GM21367 (cell line): ENCODE measurements around the gene ANO5.

ENCODE experiments used
- ATAC-seq: cut with Tn5 transposase; IDR thresholded peaks from one replicate; pipeline ENCODE4 v1.9.1; 2021; ENCODE audit not compliant: unreplicated experiment

ANO5 gene, protein sequence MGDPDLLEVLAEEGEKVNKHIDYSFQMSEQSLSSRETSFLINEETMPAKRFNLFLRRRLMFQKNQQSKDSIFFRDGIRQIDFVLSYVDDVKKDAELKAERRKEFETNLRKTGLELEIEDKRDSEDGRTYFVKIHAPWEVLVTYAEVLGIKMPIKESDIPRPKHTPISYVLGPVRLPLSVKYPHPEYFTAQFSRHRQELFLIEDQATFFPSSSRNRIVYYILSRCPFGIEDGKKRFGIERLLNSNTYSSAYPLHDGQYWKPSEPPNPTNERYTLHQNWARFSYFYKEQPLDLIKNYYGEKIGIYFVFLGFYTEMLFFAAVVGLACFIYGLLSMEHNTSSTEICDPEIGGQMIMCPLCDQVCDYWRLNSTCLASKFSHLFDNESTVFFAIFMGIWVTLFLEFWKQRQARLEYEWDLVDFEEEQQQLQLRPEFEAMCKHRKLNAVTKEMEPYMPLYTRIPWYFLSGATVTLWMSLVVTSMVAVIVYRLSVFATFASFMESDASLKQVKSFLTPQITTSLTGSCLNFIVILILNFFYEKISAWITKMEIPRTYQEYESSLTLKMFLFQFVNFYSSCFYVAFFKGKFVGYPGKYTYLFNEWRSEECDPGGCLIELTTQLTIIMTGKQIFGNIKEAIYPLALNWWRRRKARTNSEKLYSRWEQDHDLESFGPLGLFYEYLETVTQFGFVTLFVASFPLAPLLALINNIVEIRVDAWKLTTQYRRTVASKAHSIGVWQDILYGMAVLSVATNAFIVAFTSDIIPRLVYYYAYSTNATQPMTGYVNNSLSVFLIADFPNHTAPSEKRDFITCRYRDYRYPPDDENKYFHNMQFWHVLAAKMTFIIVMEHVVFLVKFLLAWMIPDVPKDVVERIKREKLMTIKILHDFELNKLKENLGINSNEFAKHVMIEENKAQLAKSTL

DNA sequence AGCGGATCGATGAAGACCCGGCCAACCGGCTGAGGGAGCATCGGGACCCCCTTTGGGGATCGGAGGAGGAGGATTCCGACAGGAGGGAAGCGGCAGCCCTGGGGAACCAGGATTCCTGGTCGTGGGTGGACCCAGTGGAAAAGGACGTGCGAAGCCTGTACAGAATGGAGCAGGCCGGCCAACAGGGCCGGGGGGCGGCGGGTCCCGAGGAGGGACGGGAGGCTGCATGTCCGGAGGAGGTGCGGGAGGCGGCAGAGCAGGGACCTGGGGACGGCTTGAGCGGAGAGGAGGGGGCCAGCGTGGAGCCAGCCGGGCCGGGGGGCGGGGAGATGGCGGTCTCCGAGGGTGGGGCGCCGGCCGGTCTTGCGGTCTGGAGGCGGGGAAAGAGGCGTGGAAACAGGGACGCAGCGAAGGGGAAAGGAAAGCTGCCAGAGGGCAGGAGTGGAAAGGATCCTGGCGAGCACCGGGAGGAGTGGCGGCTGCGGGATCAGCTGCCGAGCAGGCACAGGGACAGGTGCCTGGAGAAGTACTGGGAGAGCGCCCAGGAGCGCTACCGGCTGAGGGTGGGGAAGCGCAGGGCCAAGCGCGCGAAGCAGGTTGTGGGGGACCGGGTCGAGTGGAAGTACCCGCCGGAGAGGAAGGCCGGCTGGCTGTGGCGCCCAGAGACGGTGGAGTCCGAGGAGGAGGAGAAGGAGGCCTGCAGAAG, at the start of gene ANO5:
Gene ANO5 (plus strand): TSS at position 444 of the 706 bp plus-strand sequence. CDS start 408 bp downstream, outside the sequence.
- ATAC-seq = peak; percentile 40

DNA sequence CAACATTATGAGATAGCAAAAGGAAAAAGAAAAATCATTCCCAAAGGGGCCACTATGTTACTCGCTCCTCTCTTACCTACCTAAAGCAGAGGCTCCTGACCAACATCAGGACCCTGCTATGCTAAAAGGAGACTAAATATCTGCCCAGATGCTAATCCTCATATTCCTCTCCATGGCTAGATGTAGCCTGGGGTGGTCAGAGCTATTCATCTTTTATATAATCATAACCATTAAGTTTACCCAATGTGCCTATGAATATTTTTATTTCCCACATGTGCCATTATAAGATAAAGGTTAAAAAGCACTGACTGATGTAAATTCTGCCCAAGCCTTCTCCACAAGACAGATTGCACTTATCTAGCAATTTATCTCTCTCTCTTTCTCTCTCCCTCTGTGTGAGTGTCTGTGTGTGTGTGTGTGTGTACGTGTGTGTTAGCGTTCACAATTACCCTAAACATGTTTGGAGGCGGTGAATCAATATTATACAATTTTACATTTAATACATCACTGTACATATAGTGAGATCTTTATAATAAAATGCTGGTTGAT, 41.2 kb upstream of the ANO5 start:
- no peak for ATAC-seq

DNA sequence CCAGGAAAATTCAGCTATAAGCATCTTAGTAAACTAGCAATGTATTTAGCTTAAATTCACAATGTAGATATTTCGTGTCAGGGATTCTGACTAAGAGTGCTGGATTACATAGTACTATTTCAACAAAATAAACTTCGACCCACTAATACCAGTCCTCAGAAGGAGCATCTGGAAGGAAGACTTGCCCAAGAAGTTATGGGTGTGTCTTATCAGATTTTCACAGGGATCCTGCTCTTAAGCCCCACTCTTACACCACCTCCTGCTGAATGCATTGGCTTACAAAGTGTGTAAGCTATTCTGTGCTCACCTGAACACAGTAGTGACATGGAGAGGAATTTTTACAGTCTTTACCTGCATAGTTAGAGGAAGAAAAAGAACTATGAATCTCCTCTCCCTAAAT, 35.4 kb upstream of the ANO5 start:
- ATAC-seq = no peak

DNA sequence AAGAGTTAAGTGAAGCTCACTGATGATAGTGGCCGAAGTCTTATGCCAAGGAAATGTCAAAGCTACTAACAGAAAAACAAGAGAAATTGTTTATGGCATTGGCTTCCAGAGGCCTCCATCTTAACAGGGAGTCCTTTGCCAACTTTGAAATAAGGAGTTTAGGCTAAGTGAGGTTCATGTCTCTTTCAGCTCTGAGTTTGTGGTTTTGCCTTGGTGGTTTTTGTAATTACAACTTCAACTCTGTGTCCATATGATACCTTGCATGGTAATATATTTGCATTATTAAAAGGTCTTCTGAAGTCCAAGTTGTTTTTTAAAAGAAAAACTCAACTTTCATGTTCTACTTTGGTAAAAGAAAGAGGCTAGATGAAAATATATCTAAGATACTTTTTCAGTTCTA, 31.4 kb upstream of the ANO5 start:
- ATAC-seq = no peak

DNA sequence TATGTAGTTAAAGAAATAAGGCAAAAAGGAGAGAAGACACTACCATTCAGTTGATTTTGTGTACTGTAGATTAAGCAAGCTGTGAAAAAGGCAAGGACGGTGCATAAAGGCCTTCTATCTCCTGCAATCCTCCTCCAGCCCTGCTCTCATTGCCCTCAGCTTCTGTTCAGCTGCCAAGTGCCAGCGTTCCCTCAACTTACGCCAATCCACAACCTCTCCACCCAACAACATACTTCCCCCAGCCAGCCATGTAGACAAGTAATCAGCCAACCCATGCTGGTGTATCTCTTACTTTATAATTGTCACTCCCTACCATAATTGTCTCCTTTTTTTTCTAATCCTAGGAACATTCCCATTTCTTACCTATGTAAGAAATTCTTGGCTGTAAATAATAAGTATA, 30.1 kb upstream of the ANO5 start:
- no peak for ATAC-seq

DNA sequence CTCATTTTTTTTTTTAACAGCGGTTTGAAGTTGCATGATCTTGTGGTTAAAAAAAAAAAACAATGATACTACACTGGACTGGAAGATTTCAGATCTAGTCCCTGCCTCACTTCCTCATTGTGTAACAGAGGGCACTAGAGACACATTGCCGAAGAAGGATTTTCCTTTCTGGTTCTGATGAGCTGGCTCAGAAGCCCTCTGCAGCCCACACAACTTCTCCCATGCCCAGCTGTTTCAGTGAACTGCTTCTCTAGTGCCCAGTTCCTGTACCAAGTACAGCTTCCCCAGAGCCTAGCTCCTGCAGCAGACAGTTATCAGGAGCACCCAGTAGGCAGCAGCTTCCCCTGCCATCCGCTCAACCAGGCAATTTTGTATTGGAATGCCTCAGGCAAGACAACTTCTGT, 29.5 kb upstream of the ANO5 start:
- peak; percentile 69 for ATAC-seq

DNA sequence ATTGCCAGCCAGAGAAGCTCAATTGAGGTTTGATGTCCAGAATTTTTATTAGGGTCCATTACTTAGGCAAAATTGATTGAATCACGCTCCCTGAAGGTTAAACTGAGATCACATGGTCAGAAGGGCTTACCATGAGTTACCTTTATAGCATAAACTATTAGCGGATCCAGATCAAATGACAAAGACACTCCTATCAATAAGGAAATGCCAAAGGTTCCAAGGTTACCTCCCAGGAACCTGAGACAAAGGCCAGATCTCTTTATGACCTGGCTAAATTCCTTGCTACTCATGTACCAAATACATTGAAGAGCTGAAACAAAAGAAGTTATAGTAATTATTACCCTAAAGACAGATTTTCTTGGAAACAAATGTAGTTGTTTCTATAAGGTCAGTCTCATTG, 27.8 kb upstream of the ANO5 start:
- ATAC-seq = no peak

DNA sequence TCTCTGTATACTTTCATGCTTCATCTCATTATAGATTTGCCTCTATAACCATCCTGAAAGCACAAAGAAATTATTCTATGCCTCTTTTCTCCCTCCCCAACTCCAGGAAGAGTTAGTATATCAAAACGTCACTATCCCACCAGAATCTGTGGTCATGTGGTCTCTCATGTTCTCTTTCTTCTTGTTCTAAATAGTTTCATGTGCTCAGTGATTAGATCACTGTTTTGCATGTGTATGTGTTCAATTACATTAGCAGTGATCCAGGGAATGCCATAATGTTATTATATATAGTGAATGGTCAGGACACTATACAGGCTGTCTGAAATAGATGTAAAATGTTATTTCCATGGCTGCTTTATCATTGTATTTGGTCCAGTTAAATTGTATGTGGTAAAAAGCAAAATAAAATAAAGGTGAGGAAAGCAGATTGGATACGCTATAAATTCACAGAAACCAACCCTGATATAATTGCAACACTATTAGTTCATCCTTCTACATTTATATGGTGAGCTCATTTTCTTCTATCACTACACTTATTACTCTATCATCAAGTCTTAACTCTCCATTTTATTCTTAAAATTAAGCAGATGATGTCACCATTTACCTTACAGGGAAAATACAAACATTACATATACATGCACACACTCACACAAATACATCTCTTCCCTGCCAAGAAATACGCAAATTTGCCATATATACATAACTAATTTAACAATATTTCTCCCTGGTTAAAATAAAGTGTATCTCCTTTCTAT, 26.9 kb upstream of the ANO5 start:
- ATAC-seq = no peak

DNA sequence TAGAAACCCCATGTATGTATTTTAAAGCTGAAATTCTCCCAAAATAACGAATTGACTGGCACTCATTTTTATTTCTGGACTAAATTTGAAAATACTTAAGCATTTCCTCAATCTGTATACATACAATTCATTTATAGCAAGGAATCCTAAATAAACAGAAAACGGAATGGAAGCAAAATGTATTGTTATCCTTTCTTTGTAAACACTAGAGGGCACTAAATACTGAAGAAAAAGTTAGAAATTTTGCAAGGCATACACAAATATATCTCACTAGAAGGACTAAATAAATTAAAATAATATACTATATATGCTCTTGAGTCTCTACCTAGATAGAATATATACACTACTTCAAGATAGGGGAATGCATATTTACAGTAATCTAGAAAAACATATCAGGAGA, 23.1 kb upstream of the ANO5 start:
- ATAC-seq = no peak

DNA sequence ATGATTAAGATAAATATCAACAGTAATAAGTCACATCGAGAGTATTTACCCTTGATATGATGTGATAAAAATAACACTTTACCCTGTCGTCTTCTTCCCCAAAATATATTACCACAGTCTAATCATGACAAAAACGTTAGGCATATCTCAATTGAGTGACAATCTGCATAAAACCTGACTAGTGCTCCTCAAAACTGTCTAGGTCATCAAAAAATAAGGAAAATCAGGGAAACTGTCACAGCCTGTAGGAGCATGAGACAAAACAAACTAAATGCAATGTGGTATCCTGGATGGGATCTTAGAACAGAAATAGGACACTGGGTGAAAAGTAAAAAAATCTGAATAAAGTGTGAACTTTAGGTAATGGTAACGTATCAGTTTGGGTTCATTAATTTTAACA, 19.4 kb upstream of the ANO5 start:
- no peak for ATAC-seq

DNA sequence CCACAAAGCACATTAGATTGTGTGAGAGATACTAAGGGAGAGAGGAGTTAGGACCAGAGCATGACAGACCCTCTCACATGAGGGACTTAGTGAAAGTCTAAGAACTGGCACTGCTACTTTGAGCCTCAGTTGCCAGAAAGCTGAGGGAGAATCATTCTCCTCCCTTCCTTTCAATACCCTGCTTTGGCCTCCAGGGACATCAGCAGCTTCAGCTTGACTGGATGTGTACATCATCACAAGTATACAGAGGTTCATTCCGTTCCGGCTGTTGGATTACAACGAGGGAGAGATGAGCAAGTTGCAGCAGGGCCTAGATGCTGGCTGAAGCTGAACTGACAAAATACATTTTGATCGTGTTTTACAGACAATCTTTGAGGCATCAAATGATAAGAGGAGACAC, 15.7 kb upstream of the ANO5 start:
- ATAC-seq = no peak

DNA sequence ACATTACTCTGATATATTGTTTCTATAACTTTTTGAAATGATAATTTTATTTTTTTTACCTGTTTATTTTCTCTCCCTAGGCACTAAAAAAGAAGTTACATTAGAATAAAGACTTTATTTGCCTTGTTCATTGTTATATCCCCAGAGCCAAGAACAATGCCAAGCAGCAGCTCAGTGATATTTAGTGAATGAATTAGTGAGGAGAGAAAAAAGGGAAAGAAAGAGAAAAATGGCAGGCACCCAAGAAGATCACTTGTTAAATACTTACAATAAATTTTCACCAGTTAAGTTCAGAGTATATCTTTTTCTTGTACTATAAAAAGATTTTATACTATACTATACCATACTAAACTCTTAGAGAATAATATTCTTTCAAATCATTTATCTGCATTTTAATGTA, 13.3 kb upstream of the ANO5 start:
- no peak for ATAC-seq

DNA sequence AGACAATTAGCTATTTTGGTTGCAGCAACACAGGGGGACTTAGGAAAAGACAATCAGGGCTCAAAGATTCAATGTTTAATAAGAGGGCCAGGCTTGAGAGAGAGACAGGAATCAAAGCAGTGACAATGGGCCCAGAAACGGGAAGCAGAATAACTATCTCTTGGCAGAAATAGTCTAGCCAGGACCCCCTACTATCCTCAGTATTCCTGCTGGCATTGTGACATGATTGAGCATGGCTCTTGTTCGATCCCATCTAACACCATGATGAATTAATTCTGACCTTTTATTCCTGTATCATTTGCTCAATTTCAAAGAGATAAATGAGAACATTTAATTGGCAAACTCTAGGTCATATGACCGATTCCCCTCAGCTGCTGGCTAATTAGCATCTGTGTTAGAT, 12.8 kb upstream of the ANO5 start:
- no peak for ATAC-seq

DNA sequence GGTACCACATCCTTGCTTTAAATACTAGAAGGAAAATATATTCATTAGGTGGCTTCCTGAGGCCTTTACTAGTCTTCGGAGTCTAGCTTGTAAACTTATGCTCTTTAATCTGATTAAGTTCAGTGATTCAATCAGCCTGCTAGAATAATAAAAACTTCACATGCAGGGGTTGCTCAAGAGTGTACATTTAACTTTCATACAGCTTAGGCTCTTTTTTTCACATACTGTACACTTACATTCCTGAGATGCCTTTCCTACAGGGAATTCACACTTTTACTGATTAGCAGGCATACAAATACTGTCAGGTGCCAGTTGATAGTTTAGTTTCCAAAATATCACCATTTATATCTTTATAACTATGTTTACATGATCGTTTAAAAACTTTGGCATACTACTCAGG, 3.2 kb upstream of the ANO5 start:
- ATAC-seq = no peak

DNA sequence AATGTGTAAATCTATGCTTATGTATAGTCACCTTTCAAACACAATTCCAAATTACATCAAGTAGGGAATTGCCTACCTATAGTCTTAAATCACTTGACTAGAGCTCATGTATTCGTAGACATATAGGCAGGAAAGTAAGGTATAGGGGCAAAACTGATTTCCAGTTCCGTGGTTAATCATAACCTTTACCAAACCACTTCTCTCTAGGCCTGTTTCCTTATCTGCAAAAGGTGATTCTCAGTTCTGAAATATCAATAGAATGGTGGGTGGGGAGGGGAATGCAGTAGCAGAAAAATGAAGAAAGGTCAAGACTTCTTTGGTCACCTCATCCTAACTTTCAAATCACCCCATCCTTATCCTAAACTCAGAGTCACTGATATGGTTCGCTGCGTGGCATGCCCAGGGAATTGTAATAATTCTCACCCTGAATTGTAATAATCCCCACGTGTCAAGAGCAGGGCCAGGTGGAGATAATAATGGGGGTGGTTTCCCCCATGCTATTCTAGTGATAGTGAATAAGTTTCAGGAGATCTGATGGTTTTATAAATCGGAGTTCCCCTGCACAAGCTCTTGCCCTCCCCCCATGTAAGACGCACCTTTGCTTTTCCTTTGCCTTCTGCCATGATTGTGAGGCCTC, 1.9 kb upstream of the ANO5 start:
- ATAC-seq = no peak

DNA sequence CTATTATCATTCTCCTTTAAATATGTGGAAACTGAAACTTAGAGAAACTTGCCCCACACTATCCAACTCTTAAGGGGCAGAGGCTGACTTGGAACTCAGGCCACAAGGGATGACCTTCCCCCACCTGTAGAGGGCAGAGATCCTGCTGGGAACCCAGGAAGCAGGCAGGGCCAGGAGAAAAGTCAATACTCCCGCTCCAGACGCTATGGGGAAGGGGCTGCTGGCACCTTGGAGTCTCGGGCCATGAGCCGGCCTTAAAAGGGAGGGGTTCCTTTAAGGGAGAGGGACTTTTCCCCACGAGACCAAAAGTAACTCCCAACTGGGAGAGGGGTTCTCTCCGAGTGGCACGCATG, 620 bp upstream of the ANO5 start:
- ATAC-seq = no peak

DNA sequence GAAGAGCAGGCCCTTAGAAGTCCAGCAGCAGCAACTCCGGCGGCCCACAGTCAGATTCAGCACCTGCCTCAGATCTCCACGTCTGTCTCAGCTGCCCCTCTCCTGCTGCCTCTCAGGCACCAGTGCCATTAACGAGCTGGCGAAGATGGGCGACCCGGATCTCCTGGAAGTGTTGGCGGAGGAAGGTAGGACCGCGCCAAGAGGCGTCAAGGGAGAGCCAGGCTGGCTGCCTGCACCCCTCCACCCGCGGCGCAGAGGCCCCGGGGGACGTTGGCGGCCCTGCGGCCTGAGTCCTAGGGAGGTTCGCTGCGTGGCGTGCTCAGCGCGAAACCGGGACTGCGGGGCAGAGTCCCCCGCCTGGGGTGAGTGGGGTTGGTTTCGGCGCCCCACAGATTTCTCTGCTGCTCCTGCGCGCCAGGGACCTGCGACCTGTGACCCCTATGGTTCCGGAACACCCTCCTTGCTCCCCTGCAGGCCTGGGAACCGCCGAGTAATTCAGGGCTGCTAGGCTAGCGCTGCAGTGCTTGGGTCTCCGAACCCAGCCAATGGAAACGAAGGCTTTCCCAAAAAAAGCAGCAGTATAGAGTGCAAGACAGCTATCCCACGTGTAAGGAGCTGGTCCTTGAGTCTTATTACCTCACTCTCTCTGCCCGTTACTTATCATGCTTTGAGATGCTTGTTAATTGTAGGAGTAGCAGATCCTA, 615 bp downstream of the ANO5 start:
- ATAC-seq = peak; percentile 33

DNA sequence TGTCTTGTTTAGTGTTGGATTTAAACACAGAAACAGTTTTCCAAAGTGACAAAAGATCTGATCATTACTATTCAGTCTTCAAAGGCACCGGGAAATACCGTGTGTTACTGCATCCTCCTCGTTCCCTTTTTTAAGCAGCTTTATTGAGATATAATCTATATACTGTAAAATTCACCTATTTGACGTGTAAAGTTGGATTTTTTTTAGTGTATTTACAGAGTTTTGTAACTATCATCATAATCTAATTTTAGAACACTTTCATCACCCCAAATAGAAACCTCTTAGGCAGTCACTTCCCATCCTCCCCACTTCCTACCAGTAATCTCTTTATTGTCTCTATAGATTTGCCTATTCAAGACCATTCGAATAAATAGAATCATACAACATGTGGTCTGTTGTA, 1.4 kb downstream of the ANO5 start:
- no peak for ATAC-seq

DNA sequence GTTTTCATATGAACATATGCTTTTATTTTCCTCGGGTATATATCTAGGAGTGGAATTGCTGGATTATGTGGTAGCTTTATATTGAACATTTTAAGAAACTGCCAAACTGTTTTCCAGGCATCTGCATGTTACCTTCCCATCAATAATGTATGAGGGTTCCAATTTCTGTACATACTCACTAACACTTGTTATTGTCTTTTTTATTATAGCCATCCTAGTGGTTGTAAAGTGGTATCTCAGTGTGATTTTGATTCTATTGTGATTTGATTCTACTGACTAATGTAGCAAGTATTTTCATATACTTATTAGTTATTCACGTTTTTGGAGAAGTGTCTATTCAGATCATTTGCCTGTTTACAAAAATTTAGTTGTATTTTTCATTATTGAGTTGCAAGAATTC, 2.0 kb downstream of the ANO5 start:
- ATAC-seq = no peak
